ENCODE data around the gene PROS1.

DNA sequence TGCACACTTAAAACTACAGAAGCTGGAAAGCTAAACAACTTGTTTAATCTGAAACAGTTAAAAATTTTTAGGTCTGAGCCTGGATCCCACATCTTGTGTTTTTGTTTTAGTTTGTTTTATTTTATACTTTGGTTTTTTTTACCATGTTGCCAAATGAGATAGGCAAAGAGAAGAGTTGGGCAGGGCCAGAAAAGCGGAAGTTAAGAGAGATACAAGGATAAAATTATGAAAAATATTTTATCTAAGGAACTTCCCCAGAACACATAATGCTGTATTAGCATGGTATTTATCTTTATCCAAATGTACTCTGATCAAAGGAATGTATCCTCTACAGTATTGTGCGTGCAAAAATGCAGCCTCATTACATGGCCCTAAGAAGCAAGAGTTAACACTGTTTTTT, 50.7 kb downstream of the PROS1 start:
- TF ChIP-seq, protein P1, sequence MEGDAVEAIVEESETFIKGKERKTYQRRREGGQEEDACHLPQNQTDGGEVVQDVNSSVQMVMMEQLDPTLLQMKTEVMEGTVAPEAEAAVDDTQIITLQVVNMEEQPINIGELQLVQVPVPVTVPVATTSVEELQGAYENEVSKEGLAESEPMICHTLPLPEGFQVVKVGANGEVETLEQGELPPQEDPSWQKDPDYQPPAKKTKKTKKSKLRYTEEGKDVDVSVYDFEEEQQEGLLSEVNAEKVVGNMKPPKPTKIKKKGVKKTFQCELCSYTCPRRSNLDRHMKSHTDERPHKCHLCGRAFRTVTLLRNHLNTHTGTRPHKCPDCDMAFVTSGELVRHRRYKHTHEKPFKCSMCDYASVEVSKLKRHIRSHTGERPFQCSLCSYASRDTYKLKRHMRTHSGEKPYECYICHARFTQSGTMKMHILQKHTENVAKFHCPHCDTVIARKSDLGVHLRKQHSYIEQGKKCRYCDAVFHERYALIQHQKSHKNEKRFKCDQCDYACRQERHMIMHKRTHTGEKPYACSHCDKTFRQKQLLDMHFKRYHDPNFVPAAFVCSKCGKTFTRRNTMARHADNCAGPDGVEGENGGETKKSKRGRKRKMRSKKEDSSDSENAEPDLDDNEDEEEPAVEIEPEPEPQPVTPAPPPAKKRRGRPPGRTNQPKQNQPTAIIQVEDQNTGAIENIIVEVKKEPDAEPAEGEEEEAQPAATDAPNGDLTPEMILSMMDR (conservative IDR thresholded peaks at IDR 0.05 in 1 of 2, IDR thresholded peaks at IDR 0.05 in 1 of 2; ENCODE audit: low read depth in 1 of 2, low read length in 2 of 2) = no peak
- TF ChIP-seq EZH2 (IDR thresholded peaks at IDR 0.05; ENCODE audit: low read length, missing control alignments) = no peak

Data from fibroblast of lung (primary cell).